Measurements from ENCODE around the gene HILPDA. TPM values are rescaled to one million over a fixed set of nuclear protein-coding genes. Genes with fewer than 3 reads are reported as not detected.
"Not testable (repeated sequence)": the region's sequence is repeated elsewhere in the genome, so short reads cannot be mapped to it uniquely, and the experiment has no call there.

The HILPDA gene
- total and polyA plus RNA-seq, 2 of the 4 experiments (the other 2 are of a cell fraction), result 31.2 to 35.6 TPM

DNA sequence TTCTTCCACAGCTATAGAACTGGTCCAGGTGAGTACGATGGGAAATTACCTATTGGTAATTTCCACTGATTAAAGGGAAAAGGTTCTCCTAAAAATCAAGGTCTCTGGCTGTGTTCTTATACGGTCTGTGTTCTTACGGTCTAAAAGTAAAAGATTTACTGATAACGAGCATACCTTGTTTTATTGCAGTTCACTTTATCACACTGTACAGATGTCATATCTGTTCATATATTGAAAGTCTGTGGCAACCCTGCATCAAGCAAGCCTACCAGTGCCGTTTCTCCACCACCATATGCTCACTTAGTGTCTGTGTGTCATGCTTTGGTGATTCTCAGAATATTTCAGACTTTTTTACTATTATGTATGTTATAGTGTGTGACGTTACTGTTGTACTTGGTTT lies 32.5 kb downstream of the HILPDA start:
- H3K56ac ChIP-seq (ENCODE audit: extremely low read depth, insufficient read depth, low read length); H4K5ac ChIP-seq (ENCODE audit: low read depth, low read length); H3K27ac ChIP-seq (ENCODE audit: insufficient read depth, low read length); CTCF ChIA-PET; H2AK9ac ChIP-seq (replicated peaks; ENCODE audit: low read depth, low read length, poor library complexity); H3K18ac ChIP-seq (ENCODE audit: low read depth, low read length); H2BK5ac ChIP-seq (ENCODE audit: low read depth, low read length, poor library complexity, severe bottlenecking); H4K8ac ChIP-seq (ENCODE audit: low read depth in 2 of 2, low read length in 2 of 2); in situ Hi-C loops (cut with MboI; ENCODE audit: low sequenced_read_pairs); DNase-seq; H3K14ac ChIP-seq (replicated peaks; ENCODE audit: low read depth, low read length); H3K9ac ChIP-seq (ENCODE audit: low read depth, low read length); dilution Hi-C loops (cut with HindIII; ENCODE audit: low sequenced_read_pairs, unreplicated experiment); H3K23ac ChIP-seq (ENCODE audit: low read depth, low read length); H2BK15ac ChIP-seq (ENCODE audit: low read depth, low read length); ATAC-seq (ENCODE audit: low read depth); H2AK5ac ChIP-seq (ENCODE audit: low read depth, low read length); H3K4me2 ChIP-seq (ENCODE audit: low read depth, low read length); H3K4me1 ChIP-seq (ENCODE audit: control insufficient read depth, insufficient read depth, low read length); H3K27me3 ChIP-seq (ENCODE audit: control insufficient read depth, insufficient read depth, low read length); H4K91ac ChIP-seq (ENCODE audit: insufficient read depth, low read depth, low read length); H3K79me1 ChIP-seq (ENCODE audit: low read depth in 1 of 2, low read length in 2 of 2); H3K36me3 ChIP-seq (ENCODE audit: control insufficient read depth, insufficient read depth, low read length); POLR2A ChIA-PET (ENCODE audit: unreplicated experiment); H3K4ac ChIP-seq (ENCODE audit: low read depth, low read length); H3K9me3 ChIP-seq (ENCODE audit: control insufficient read depth, insufficient read depth, low read length); H2AFZ ChIP-seq (replicated peaks; ENCODE audit: low read length, poor library complexity); BruUV-seq (replicated peaks); H2BK120ac ChIP-seq (ENCODE audit: low read depth, low read length); H4K20me1 ChIP-seq (ENCODE audit: insufficient read depth, low read length); H3K4me3 ChIP-seq (ENCODE audit: insufficient read depth, low read depth, low read length); intact Hi-C loops (cut with micrococcal nuclease); H2BK20ac ChIP-seq (ENCODE audit: low read depth, low read length); H3K9me1 ChIP-seq (ENCODE audit: insufficient read depth, low read length): not testable (repeated sequence)
- no CpG with 5 or more reads among the region's 6 CpGs for WGBS, 2 experiments (ENCODE audit: extremely low coverage in 2 of 2, insufficient read length in 1 of 2)

All from IMR-90 (cell line).